ENCODE data around the gene PGS1.
"Not testable (repeated sequence)": the region's sequence is repeated elsewhere in the genome, so short reads cannot be mapped to it uniquely, and the experiment has no call there.

PGS1 gene

DNA sequence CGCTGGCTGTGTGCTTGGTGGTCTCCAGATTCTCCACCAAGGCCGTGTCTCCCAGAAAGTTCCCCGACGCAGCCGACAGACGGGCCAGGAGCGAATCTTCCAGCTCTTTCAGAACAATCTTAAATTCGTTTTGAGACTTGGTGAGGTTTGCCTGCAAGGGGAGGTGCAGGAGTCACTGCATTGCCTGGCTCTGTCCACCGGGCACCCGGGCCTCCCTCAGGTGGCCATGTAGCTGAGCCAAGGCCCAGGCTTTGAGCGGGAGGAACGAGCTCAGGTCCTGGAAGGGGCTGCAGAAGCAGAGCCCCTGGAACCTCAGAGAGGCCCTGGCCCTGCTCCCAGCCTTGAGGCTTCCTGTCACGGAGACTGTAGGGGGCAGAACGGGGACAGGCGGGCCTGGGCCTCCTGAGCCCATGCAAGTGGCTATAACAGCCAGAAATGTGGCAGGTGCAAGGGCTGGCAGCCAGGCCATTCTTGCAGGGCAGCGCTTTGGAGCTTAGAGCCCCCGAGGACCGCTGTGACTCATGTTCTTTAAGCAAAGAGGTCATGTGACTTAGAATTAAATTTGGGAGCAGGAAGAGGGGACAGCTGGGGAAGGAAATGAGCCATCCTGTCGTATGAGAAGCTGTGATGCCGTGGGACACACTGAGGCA is 72.4 kb downstream of the PGS1 start:
- no peak for DNase-seq

DNA sequence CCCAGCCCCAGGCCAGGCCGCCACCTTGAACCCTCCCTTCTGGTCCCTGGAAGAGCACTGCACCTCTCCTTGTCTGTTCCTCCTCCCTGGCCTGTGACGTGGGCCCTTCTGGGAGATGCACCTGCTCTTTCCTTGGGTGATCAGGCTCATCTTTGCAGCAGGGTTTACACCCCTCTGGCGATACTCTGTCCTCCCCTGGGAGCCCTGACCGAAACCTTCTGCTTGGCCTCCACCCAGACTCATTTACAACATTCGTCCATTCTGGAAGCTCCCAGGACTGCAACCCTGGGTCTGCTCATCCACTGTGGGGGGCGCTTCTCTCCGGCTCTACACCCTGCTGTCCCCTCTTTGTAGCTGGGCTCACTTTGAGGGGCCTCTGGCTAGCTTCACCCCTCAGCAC is 73.3 kb downstream of the PGS1 start:
- no peak for DNase-seq

DNA sequence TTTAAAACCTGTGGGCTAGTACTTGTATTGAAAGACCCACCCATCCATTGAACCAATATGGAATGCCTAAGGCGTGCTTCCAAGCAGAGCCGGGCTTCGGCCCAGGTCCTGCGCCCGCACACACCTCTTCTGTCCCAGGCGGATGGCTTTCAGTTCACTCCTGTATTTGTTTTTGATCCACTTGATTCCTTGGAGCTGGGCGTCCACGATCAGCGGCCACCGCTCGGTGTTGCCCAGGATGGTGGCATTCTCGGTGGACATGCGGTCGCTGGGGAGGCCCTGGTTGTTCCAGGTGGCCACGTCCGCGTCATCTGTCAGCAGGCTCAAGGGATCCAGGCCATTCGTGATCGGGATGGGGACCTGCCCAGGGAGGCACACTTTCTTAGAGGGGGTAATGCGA is 75.9 kb downstream of the PGS1 start:
- no peak for DNase-seq

DNA sequence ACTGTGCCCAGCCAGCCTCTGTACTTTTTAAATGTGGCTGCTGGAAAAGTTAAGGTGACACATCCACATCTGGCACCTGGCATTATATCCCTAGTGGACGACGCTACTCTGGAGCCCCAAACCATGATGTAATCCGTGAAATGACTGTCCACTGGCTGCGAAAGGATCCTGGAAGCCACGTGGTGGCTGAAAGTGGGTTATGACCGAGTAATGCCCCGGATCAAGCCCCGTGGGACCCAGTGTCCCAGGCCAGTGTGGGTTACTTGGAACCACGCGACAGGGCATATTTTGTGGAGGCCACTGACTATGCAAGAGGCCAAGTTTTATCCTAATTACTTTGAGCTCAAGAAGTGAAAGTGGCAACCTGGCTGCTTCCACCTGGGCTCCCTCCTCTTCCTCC is 79.6 kb downstream of the PGS1 start:
- no peak for DNase-seq

DNA sequence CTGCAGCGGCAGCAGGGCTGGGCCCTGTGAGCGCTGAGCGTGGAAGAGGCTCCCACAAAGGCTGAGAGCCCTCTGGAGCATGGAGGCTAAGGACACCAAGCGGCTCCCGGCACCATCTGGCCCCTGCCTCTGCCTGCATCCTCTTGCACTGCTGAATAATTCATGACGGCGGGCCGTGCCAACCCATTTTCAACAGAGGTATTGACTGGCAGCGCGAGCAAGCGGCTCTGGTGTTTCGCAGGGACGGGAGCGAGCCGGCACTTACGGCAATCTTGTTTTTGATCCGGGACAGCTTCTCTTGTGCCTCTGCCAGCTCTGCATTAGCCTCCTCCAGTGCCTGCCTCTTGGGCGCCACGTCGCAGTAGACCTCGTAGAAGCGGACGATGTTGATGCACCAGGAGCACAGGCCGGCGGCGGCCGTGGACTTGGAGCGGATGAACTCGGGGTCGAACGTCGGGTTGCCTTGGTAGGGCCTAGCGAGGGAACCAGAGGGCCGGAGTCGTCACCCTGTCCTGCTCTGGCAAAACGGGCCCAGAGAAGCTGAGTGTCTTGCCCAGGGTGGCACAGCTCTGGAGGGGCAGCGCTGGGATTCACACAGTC is 80.4 kb downstream of the PGS1 start:
- no peak for DNase-seq

DNA sequence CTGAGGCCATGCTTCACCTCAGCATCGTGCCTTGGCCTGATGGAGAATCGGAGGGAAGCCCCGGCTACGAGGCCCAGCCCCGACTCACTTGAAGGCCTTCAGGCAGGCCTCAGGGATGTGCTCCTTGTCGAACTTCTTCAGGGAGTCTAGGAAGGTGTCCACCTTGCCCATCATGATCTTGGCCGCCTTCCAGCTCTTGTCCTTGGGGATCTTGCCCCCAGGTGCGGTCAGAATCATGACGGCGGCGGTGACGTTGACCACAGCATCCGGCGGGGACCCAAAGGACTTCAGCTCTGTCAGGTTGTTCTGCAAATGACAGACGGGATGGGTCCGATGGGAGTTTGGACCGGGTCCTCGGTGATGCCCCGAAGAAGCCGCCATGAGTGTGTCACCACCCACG is 81.2 kb downstream of the PGS1 start:
- no peak for DNase-seq

DNA sequence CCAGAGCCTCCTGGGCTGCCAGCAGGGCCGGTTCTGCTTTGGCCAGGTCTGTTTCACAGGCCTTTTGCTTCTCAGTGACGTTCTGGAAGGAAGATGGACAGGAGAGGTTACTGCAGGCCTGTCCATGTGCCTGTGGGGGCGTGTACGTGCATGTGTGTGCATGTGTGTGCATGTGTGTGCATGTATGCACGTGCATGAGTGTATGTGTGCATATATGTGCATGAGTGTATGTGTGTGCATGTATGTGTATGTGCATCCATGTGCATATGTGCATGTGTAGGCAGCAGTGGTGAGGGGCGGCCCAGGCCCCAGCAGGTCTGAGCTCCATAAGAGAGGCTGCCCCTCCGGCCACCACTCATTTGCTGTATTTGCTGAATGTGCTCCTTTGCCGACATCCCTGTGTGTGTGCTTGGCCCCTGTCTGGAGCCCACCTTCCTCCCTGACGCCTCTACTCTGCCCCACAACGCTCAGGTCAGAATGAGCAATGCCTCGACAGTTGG is 81.8 kb downstream of the PGS1 start:
- DNase-seq: no peak

DNA sequence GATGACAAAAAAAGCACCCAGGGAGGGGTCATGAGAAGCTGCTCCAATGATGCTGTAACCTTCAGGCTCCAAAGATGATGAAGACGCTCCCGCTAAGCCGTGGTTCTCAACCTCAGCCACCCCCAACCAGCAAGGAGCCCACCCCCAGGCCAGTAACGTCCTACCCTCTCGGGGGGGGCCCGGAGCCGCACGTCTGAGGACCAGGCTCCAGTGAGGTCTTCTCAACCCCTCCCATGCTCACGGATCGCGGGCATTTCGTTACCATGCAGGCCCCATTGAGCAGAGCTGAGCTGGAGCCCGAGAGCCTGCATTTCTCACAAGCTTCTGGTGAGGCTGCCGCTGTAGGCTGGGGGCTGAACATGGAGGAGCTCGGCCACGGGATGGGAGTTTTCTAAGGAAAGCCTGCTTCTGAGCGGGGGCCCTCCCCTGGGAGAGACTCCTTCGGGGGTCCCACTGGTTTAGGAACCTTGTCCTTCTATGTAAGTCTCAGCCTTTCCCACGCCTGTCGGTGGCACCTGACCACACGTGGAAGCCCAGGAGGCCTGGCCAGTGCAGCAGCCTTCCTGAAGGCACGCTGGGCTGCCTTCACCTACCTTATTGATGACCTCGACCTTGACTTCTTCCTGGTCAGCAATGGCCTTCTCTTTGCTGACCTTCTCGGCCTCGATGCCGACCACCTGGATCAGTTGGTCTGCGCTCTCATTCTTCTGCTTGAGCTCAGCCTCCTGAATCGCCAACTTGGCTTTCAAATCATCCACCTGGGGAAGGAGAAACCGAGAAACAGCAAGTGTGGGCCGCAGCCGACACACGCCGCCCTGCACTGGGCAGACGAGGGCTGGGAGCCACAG is 82.7 kb downstream of the PGS1 start:
- no peak for DNase-seq

DNA sequence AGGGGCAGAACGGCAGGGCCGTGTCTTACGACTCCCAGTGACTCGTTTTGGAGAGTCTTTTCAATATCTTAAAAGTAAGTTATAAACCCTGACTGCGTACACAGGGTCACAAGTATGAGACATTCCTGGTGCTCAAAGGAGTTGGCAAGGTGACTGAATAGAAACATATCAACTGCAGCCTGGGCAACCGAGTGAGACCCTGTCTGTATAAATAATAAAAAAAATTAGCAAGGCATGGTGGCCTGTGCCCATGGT is 83.3 kb downstream of the PGS1 start:
- DNase-seq: no peak

DNA sequence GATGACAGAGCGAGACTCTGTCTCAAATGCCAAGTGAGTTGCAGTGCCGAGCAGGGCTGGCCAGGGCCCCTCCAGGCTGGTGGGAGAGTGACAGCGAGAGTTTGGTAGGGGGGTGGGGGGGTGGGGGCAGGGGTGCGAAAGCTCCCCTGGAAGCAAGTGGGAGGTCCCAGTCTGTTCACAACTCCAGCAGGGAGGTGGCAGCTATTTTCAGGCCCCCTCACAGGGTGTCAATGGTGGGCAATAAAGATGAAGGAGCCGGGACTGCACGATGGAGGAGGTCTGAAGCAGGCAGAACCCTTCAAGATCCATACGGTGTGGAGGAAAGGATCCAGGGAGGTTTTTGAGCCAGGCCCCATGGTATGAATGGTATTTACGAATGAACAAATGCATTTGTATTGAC is 83.7 kb downstream of the PGS1 start:
- DNase-seq: no peak

DNA sequence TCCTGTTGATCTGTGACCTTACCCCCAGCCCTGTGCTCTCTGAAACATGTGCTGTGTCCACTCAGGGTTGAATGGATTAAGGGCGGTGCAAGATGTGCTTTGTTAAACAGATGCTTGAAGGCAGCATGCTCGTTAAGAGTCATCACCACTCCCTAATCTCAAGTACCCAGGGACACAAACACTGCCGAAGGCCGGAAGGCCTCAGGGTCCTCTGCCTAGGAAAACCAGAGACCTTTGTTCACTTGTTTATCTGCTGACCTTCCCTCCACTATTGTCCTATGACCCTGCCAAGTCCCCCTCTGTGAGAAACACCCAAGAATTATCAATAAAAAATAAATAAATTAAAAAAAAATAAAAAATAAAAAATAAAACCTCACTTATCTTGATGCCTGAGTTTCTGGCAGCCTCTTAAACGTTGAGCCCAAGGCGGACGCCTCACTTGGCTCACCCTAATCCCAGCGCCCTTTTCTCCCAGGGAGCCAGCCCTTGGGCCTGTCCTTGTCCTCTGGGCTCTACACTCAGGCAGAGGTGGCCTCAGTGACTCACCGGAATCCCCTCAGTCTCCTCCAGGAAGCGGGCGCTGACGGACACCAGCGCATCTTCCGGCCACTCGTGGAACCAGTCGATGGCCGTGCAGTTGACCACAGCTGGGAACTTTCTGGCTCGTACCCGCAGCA is 87.8 kb downstream of the PGS1 start:
- not testable (repeated sequence) for DNase-seq

DNA sequence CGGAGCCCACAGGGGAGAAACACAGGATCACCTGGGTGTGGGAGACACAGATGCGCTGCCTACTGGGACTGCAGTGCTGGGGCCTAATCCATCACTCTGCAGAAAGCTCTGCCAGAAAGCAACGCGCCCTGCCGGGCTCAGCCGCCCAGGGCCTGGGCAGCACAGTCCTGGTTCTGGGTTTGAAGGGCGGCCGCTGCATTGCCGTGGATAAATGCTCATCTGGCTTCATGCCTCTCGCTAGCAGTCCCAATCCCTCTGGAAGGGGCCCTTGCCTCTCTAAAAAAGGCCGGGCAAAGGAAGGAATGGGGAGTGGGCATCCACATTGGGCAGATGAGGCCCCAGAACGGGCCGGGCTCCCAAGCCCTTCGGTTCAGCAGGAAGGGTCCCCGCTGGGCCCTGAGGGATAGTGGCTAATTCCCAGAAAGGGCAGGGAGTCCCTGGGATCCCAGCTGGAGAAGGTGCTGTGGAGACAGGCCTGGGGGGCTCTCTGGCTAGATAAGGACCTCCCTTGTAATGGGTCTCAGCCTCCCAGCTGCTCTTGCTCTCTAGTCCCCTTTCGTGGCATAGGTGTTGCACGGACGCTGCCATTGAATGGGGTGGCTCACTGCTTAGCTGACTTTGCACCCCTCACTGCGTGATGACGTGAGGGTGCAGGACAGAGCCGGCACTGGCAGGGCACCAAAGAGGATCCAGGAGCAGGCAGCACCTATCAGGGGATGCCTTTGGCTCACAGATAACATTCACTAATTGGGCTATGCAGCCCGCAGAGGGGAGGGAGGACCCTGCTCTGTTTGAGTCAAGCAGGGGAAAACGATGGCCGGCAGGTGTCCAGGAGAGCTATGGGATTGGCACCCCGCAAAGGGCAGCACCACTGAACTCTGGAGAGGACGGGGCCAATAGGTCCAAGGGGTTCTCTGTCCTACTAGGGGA is 88.6 kb downstream of the PGS1 start:
- DNase-seq: no peak

DNA sequence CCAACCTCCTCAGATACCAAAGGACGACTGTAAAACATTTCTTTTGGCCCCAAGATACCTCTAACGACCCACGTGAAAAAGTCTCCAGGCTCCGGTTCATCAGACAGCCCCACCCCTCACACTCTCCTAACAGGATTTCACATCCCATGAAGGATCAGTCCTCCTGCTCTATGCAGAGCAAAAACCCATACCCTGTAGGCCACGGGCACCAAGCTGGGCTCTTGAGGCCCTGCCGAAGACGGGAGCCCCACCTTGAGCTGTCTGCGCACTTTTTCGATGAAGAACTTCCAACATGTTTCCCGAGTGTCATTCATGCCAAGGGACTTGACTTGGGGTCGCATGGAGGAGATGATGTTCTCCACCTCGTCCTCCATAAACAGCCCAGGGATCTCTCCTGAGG is 89.9 kb downstream of the PGS1 start:
- DNase-seq: no peak

DNA sequence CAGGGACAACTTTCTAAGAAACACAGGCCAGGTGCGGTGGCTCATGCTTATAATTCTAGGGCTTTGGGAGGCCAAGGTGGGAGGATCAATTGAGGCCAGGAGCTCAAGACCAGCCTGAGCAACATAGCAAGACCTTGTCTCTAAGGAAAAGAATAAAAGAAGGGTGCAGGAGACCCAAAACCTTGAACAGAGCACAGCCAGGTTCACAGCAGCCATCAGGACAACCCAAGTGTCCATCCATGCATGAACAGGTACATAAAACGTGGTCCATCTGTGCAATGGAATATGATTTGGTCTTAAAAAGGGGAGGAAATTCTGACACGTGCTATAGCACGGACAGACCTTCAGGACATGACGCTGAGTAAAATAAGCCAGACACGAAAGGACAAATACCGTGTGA is 91.0 kb downstream of the PGS1 start:
- DNase-seq: no peak

DNA sequence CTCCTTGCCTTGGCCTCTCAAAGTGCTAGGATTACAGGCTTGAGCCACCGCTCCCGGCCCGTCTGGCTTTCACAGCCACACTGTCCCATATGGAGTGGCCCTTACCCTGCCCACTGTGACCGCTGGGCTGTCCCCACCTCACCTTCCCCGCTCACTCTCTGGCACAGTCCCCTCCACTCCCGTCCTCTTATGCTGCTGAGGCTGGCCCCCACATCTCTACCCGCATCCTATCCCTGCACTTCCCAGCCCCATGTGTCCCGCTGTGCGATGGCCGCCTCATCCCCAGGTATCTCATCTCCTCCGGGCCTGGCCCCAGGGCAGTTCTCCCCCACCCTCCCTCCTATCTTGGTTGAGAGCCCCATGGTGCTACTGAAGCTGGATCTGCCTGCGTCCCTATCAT is 93.2 kb downstream of the PGS1 start:
- no peak for DNase-seq

DNA sequence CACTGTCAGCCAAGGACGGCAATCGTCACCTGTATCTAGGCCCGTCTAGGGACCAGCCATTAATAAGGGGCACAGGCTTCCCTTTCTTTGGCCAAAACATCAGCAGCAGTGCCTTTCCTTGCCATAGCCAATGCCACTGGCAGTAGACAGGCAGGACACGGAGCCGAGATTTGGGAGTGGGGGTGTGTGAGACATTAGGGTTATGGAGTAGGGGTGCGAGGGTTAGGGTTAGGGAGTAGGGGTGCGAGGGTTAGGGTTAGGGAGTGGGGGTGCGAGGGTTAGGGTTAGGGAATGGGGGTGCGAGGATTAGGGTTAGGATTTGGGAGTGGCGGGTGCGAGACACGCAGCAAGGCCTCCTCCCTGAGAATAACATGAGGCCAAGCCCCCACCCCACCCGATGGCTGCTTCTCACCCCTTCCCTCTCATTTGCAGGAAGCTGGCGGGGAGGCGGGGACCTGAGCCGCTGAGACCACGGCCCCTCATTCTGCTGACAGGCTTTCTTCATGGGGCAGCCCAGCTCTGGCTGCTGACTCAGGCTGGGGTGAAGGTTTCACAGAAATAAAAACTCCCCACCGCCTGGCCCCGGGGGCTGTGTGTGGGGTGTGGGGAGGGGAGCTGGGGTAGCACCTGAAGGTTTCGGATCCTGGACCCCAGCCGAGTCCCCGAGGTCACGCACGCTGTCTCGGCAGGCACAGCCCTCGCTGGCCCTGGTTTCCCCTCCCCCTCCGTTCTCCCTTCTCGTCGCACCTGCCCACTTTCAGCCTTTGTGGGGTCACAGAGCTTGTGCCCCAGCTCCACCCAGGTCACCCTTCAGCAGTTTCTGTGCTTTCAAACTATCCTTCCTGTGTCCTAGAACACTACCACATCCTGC is 93.8 kb downstream of the PGS1 start:
- no peak for DNase-seq

DNA sequence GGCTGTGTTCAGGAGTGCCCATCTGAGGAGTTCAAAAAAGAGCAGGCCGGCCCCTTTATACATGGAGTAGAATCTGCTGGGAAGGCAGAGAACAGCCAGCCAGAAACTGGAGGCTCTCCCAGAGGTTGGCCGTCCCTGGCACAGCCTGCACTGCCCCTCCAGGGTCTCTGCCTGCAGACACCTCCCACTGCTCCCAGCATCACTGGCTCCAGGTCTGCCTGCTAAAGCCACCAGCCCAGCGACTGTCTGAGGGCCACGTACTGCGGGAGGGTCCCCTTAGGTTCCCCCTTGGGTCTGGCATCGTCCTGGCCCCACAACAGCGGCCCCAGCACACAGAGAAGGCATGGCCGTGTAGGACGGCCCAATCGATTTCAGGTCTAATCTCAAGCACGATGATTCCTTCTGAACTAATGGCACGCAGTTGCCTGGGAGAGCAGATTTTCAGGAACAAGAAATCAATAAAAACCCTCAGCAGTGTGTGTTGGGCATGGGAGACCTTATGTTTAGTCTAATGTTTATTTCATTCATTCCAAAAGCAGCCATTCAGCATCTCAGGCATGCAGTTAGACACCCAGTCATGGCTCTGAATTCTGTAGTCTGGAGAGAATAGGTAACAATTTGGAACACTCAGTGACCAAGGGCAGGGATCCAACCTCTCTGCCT is 95.6 kb downstream of the PGS1 start:
- no peak for DNase-seq

Data from CD4-positive, alpha-beta T cell treated with Interferon alpha-2 for 1 hour (primary cell).